Measurements from ENCODE around the gene SEPTIN2. TPM values are rescaled to one million over a fixed set of nuclear protein-coding genes. Genes with fewer than 3 reads are reported as not detected.

The SEPTIN2 gene
- total RNA-seq, 1 experiment from 2014 or later = 353 TPM

- ATAC-seq = peak; percentile 48; the same call in 1 of the 2 replicates
- no peaks in the 10 kb centered on the region for H3K27me3 Mint-ChIP-seq (ENCODE audit: low read depth)
- TF ChIP-seq ZMAT4 (CRISPR knock-in tag; IDR thresholded peaks at IDR 0.05) = no peak
- TF ChIP-seq ARID4B (CRISPR knock-in tag; IDR thresholded peaks at IDR 0.05; ENCODE audit: borderline replicate concordance) = no peak
- TF ChIP-seq SMAD4 (CRISPR knock-in tag; IDR thresholded peaks at IDR 0.05) = no peak
- TF ChIP-seq ETV6 (CRISPR knock-in tag; IDR thresholded peaks at IDR 0.05) = no peak
- no peak for TF ChIP-seq JUN (CRISPR knock-in tag; IDR thresholded peaks at IDR 0.05)
- TF ChIP-seq GABPB1 (CRISPR knock-in tag; IDR thresholded peaks at IDR 0.05) = no peak
- no peak for TF ChIP-seq NR3C1 (CRISPR knock-in tag; conservative IDR thresholded peaks at IDR 0.05; ENCODE audit: low read depth)
- TF ChIP-seq CREB1 (CRISPR knock-in tag; IDR thresholded peaks at IDR 0.05) = no peak
- no peak for TF ChIP-seq E2F1 (CRISPR knock-in tag; IDR thresholded peaks at IDR 0.05)
- TF ChIP-seq ZNF317 (CRISPR knock-in tag; IDR thresholded peaks at IDR 0.05; ENCODE audit: borderline replicate concordance, low read depth) = no peak
- TF ChIP-seq KAT7 (CRISPR knock-in tag; IDR thresholded peaks at IDR 0.05; ENCODE audit: borderline replicate concordance) = no peak
- no peak for TF ChIP-seq ZNF532 (CRISPR knock-in tag; IDR thresholded peaks at IDR 0.05; ENCODE audit: borderline replicate concordance)
- no peak for TF ChIP-seq NFE2L1 (CRISPR knock-in tag; IDR thresholded peaks at IDR 0.05)
- TF ChIP-seq PRDM15 (CRISPR knock-in tag; IDR thresholded peaks at IDR 0.05) = no peak
- peak overlapping the region; percentile 91 for H3K27ac Mint-ChIP-seq
- no peak for DNase-seq (ENCODE audit: low spot score)
- CTCF ChIA-PET = no interaction called here
- no peaks in the 10 kb centered on the region for H3K9me3 Mint-ChIP-seq
- peaks cover 14% of the 10 kb centered on the region for H3K36me3 Mint-ChIP-seq
- POLR2A ChIA-PET = no interaction called here
- H3K4me3 Mint-ChIP-seq = no peak overlapping the region
- peaks cover 20% of the 10 kb centered on the region for H3K4me1 Mint-ChIP-seq
Measured at GRCh38 chr2:241286348-241287090, 29.2 kb upstream of the SEPTIN2 start.
